HepG2 (cell line): ENCODE measurements around the gene GHRH. TPM values are rescaled to one million over a fixed set of nuclear protein-coding genes. Genes with fewer than 3 reads are reported as not detected.

ENCODE experiments used
- AGO1 ChIP-seq: fragments of 200-400 bp; formaldehyde crosslinking; IDR thresholded peaks from 2 replicates; pipeline ENCODE4 v1.6.1; 2017; ENCODE audit warnings: mild to moderate bottlenecking, low read depth, low read length, moderate library complexity; ENCODE audit not compliant: poor library complexity, severe bottlenecking
- HNF1A ChIP-seq, 2 experiments: sonication (generic) in 1 of 2; formaldehyde crosslinking in 1 of 2; IDR thresholded peaks; 2 replicates each; pipeline versions ENCODE4 v1.4.0 to v1.6.1; 2016 to 2020; ENCODE audit warnings: borderline replicate concordance in 1 of 2, low read depth in 1 of 2, mild to moderate bottlenecking in 1 of 2, missing genetic modification reagents in 1 of 2
- ZKSCAN5 ChIP-seq: sonication (generic); formaldehyde crosslinking; IDR thresholded peaks from 2 replicates; pipeline ENCODE4 v1.5.1; 2020; ENCODE audit warnings: mild to moderate bottlenecking, missing genetic modification reagents
- ZNF557 ChIP-seq: sonication (generic); formaldehyde crosslinking; IDR thresholded peaks from 2 replicates; pipeline ENCODE4 v1.4.0; 2020; ENCODE audit warnings: missing genetic modification reagents
- ZNF713 ChIP-seq: sonication (generic); formaldehyde crosslinking; IDR thresholded peaks from 2 replicates; pipeline ENCODE4 v1.4.0; 2020; ENCODE audit warnings: mild to moderate bottlenecking, missing genetic modification reagents
- polyA plus RNA-seq, 8 experiments: library from polyadenylated mRNA; depleted of rRNA in 3 of 8; stranded (reverse) in 7 of 8; unstranded in 1 of 8; fragments of >200 nt; fragmentation: Illumina TruSeq in 4 of 8; extraction: Trizol in 4 of 8; gene quantifications; 2 replicates each; pipeline versions ENCODE4 v1.2.1 to v1.2.3, GENCODE V29; 2011 to 2016; ENCODE audit warnings: low read depth in 4 of 8, missing spikeins in 1 of 8, mixed read lengths in 1 of 8; ENCODE audit not compliant: insufficient read depth in 1 of 8
- total RNA-seq, 5 experiments: library from RNA; depleted of rRNA; stranded (reverse); fragments of >200 nt; fragmentation: Illumina TruSeq; extraction: Trizol; gene quantifications; 2 replicates each; pipeline ENCODE4 v1.2.3, GENCODE V29; 2016; ENCODE audit warnings: low read depth in 1 of 5
- TF ChIP-seq, protein P1 (sequence below): sonication (generic); formaldehyde crosslinking; IDR thresholded peaks from 2 replicates; pipeline ENCODE4 v1.5.1; 2020; ENCODE audit warnings: missing genetic modification reagents, mild to moderate bottlenecking, borderline replicate concordance
- TF ChIP-seq, protein P2 (sequence below): sonication (generic); formaldehyde crosslinking; IDR thresholded peaks from 2 replicates; pipeline ENCODE4 v1.8.1; 2023; ENCODE audit warnings: mild to moderate bottlenecking, missing genetic modification reagents

Gene GHRH
- total and polyA plus RNA-seq, 2 of the 13 experiments (the other 11 are each of a cell fraction or from before 2014, with no cell fraction given): not detected

DNA sequence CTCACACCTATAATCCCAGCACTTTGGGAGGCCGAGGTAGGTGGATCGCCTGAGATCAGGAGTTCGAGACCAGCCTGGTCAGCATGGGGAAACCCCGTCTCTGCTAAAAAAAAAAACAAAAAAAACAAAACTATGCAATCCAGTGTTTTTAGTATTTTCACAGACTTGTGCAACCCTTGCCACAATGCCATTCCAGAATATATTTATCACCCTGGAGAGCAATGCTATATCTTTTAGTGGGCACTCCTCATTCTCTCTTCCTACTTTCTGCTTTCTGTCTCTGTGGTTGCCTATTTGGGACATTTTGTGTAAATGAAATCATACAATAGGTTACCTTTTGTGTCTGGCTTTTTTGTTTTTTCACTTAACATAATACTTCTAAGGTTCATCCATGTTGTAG is 43.2 kb downstream of the GHRH start (continued):
- no peak for TF ChIP-seq HNF1A (IDR thresholded peaks at IDR 0.05; ENCODE audit: low read depth)
- no peak for TF ChIP-seq HNF1A (CRISPR knock-in tag; IDR thresholded peaks at IDR 0.05; ENCODE audit: borderline replicate concordance)
- TF ChIP-seq ZNF557 (CRISPR knock-in tag): no peak
- no peak for TF ChIP-seq ZNF713 (CRISPR knock-in tag)
- TF ChIP-seq ZKSCAN5 (CRISPR knock-in tag): no peak
- TF ChIP-seq, protein P1, sequence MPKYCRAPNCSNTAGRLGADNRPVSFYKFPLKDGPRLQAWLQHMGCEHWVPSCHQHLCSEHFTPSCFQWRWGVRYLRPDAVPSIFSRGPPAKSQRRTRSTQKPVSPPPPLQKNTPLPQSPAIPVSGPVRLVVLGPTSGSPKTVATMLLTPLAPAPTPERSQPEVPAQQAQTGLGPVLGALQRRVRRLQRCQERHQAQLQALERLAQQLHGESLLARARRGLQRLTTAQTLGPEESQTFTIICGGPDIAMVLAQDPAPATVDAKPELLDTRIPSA (CRISPR knock-in tag): no peak
- TF ChIP-seq AGO1: no peak
- TF ChIP-seq, protein P2, sequence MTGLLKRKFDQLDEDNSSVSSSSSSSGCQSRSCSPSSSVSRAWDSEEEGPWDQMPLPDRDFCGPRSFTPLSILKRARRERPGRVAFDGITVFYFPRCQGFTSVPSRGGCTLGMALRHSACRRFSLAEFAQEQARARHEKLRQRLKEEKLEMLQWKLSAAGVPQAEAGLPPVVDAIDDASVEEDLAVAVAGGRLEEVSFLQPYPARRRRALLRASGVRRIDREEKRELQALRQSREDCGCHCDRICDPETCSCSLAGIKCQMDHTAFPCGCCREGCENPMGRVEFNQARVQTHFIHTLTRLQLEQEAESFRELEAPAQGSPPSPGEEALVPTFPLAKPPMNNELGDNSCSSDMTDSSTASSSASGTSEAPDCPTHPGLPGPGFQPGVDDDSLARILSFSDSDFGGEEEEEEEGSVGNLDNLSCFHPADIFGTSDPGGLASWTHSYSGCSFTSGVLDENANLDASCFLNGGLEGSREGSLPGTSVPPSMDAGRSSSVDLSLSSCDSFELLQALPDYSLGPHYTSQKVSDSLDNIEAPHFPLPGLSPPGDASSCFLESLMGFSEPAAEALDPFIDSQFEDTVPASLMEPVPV (CRISPR knock-in tag): no peak
